Neural cell (in vitro differentiated cells): ENCODE data around the gene AOC2. TPM values are rescaled to one million over a fixed set of nuclear protein-coding genes. Genes with fewer than 3 reads are reported as not detected.

Experiments
- H2AFZ ChIP-seq: fragments of 200-600, 300-800 bp; sonication (generic), shearing (Covaris generic); 2 replicates; pipeline ENCODE4 v1.6.0; 2014; ENCODE audit warnings: low read depth, mild to moderate bottlenecking, antibody characterized with exemption, low read length, moderate library complexity
- H3F3A ChIP-seq: fragments of 200-600 bp; shearing (Covaris generic); 2 replicates; pipeline ENCODE4 v1.6.1; 2016; ENCODE audit warnings: mild to moderate bottlenecking, moderate library complexity, mixed read lengths, antibody characterized with exemption, low read length; ENCODE audit not compliant: insufficient read depth, poor library complexity, severe bottlenecking
- H3K27ac ChIP-seq: fragments of 200-600, 300-800 bp; sonication (generic), shearing (Covaris generic); 2 replicates; pipeline ENCODE4 v1.5.1; 2014; ENCODE audit warnings: mild to moderate bottlenecking, low read length, moderate library complexity
- H3K27me3 ChIP-seq: fragments of 300-800, 200-600 bp; sonication (generic), shearing (Covaris generic); 2 replicates; pipeline ENCODE4 v1.6.0; 2014; ENCODE audit warnings: mild to moderate bottlenecking, low read depth, low read length, moderate library complexity; ENCODE audit not compliant: insufficient read depth
- H3K36me3 ChIP-seq: fragments of 300-800, 200-600 bp; sonication (generic), shearing (Covaris generic); 2 replicates; pipeline ENCODE4 v1.5.1; 2014; ENCODE audit warnings: mild to moderate bottlenecking, antibody characterized with exemption, low read length, moderate library complexity; ENCODE audit not compliant: insufficient read depth
- H3K4me2 ChIP-seq: fragments of 300-800, 200-600 bp; sonication (generic), shearing (Covaris generic); 2 replicates; pipeline ENCODE4 v1.6.0; 2014; ENCODE audit warnings: mild to moderate bottlenecking, low read length
- H3K4me3 ChIP-seq: fragments of 300-800, 200-600 bp; sonication (generic), shearing (Covaris generic); 2 replicates; pipeline ENCODE4 v1.5.1; 2014; ENCODE audit warnings: mild to moderate bottlenecking, low read length, moderate library complexity
- H3K79me2 ChIP-seq: fragments of 200-600 bp; shearing (Covaris generic); replicated peaks from 2 replicates; pipeline ENCODE4 v1.6.0; 2014; ENCODE audit warnings: mild to moderate bottlenecking, low read length, moderate library complexity; ENCODE audit not compliant: insufficient read depth
- H3K9ac ChIP-seq: fragments of 300-800, 200-600 bp; sonication (generic), shearing (Covaris generic); 2 replicates; pipeline ENCODE4 v1.6.1; 2016; ENCODE audit warnings: mild to moderate bottlenecking, low read length, mixed read lengths
- H3K9me2 ChIP-seq: fragments of 200-600 bp; shearing (Covaris generic); 2 replicates; pipeline ENCODE4 v1.6.1; 2016; ENCODE audit warnings: mild to moderate bottlenecking, low read length, mixed read lengths; ENCODE audit not compliant: insufficient read depth
- H3K9me3 ChIP-seq: fragments of 200-600, 300-800 bp; sonication (generic), shearing (Covaris generic); 2 replicates; pipeline ENCODE4 v1.6.1; 2016; ENCODE audit warnings: mild to moderate bottlenecking, mixed run types, low read length, moderate library complexity, mixed read lengths
- H4K20me1 ChIP-seq: fragments of 200-600 bp; shearing (Covaris generic); 2 replicates; pipeline ENCODE4 v1.6.1; 2016; ENCODE audit warnings: mild to moderate bottlenecking, mixed run types; ENCODE audit not compliant: insufficient read depth
- CTCF ChIP-seq: fragments of 450-650 bp; IDR thresholded peaks from 2 replicates; pipeline ENCODE4 v1.5.1; 2014; ENCODE audit warnings: antibody characterized with exemption, mild to moderate bottlenecking, moderate library complexity; ENCODE audit not compliant: poor library complexity, severe bottlenecking
- EP300 ChIP-seq: fragments of 450-650 bp; conservative IDR thresholded peaks from 2 replicates; pipeline ENCODE4 v1.6.1; 2014; ENCODE audit warnings: antibody characterized with exemption, mild to moderate bottlenecking, moderate library complexity; ENCODE audit not compliant: poor library complexity, severe bottlenecking
- EZH2 ChIP-seq: fragments of 200-600, 300-800 bp; shearing (Covaris generic), sonication (generic); IDR thresholded peaks from 2 replicates; pipeline ENCODE4 v1.6.1; 2014; ENCODE audit warnings: antibody characterized with exemption, low read length, borderline replicate concordance, mild to moderate bottlenecking; ENCODE audit not compliant: insufficient read depth, poor library complexity, severe bottlenecking
- MXI1 ChIP-seq: fragments of 450-650 bp; conservative IDR thresholded peaks from 2 replicates; pipeline ENCODE4 v1.6.1; 2014; ENCODE audit warnings: antibody characterized with exemption, mild to moderate bottlenecking; ENCODE audit not compliant: poor library complexity, severe bottlenecking
- POLR2AphosphoS5 ChIP-seq: IDR thresholded peaks from 2 replicates; pipeline ENCODE4 v1.6.1; 2012
- RAD21 ChIP-seq: fragments of 450-650 bp; conservative IDR thresholded peaks from 2 replicates; pipeline ENCODE4 v1.6.1; 2014; ENCODE audit warnings: antibody characterized with exemption, mild to moderate bottlenecking, moderate library complexity
- REST ChIP-seq: IDR thresholded peaks from 2 replicates; pipeline ENCODE4 v1.6.1; 2012; ENCODE audit warnings: borderline replicate concordance
- SMC3 ChIP-seq: fragments of 450-650 bp; conservative IDR thresholded peaks from 2 replicates; pipeline ENCODE4 v1.6.1; 2014; ENCODE audit warnings: antibody characterized with exemption, mild to moderate bottlenecking, moderate library complexity; ENCODE audit not compliant: poor library complexity
- TAF1 ChIP-seq: IDR thresholded peaks from 2 replicates; pipeline ENCODE4 v1.6.1; 2012; ENCODE audit warnings: low read depth
- polyA plus RNA-seq: library from polyadenylated mRNA; depleted of rRNA; stranded (reverse); fragments of >200 nt; gene quantifications from 2 replicates; pipeline ENCODE4 v1.2.3, GENCODE V29; 2014

AOC2 gene
- polyA plus RNA-seq, 1 donor from 2014 or later, result 2.8 TPM

- no peak for TF ChIP-seq MXI1
- no peak for TF ChIP-seq EP300
- TF ChIP-seq POLR2AphosphoS5, result no peak
- no peak for TF ChIP-seq EZH2
- TF ChIP-seq REST, result no peak
- no peak for TF ChIP-seq RAD21
- TF ChIP-seq CTCF, result no peak
- TF ChIP-seq SMC3, result no peak
- no peak for TF ChIP-seq TAF1
- Histone ChIP-seq H3K4me3 (no peak overlapping the region), H3F3A (no peaks in the 10 kb centered on the region), H3K9ac (no peak overlapping the region), H3K4me2 (no peak overlapping the region), H3K9me2 (no peaks in the 10 kb centered on the region), H3K9me3 (no peaks in the 10 kb centered on the region), H2AFZ (no peak overlapping the region), H4K20me1 (no peaks in the 10 kb centered on the region), H3K27ac (no peak overlapping the region), H3K27me3 (no peaks in the 10 kb centered on the region), H3K79me2 (no peaks in the 10 kb centered on the region), H3K36me3 (no peaks in the 10 kb centered on the region)
Measured at GRCh38 chr17:42852351-42852750, 8.0 kb downstream of the AOC2 start.

- Histone ChIP-seq H3K36me3 (no peaks in the 10 kb centered on the region), H3K27ac (no peak overlapping the region)
Measured at GRCh38 chr17:42853004-42853403, 8.6 kb downstream of the AOC2 start.

GRCh38 chr17:42853597-42853967 lies 9.2 kb downstream of the AOC2 start:
- no peaks in the 10 kb centered on the region for H3K9me2 ChIP-seq
- no peak for TF ChIP-seq MXI1
- TF ChIP-seq RAD21, result no peak
- no peak for TF ChIP-seq POLR2AphosphoS5
- TF ChIP-seq EP300, result no peak
- no peak for TF ChIP-seq EZH2
- TF ChIP-seq TAF1, result no peak
- TF ChIP-seq REST, result no peak
- TF ChIP-seq CTCF, result no peak
- no peak for TF ChIP-seq SMC3
- H3K4me2 ChIP-seq, result no peak overlapping the region
- H3K4me3 ChIP-seq, result no peak overlapping the region
- no peak overlapping the region for H2AFZ ChIP-seq
- no peaks in the 10 kb centered on the region for H3K9me3 ChIP-seq
- H3K27ac ChIP-seq, result no peak overlapping the region
- H4K20me1 ChIP-seq, result no peaks in the 10 kb centered on the region
- H3K9ac ChIP-seq, result no peak overlapping the region
- H3K36me3 ChIP-seq, result no peaks in the 10 kb centered on the region
- H3K79me2 ChIP-seq, result no peaks in the 10 kb centered on the region
- no peaks in the 10 kb centered on the region for H3K27me3 ChIP-seq
- no peaks in the 10 kb centered on the region for H3F3A ChIP-seq

More at GRCh38 chr17:42853004-42853403, 8.6 kb downstream of the AOC2 start:
- no peak overlapping the region for H2AFZ ChIP-seq
- H3K4me3 ChIP-seq, result no peak overlapping the region
- TF ChIP-seq POLR2AphosphoS5, result no peak
- no peak for TF ChIP-seq RAD21
- TF ChIP-seq MXI1, result no peak
- H4K20me1 ChIP-seq, result no peaks in the 10 kb centered on the region
- no peaks in the 10 kb centered on the region for H3K9me2 ChIP-seq
- H3K9ac ChIP-seq, result no peak overlapping the region
- no peaks in the 10 kb centered on the region for H3K27me3 ChIP-seq
- no peaks in the 10 kb centered on the region for H3K9me3 ChIP-seq
- H3F3A ChIP-seq, result no peaks in the 10 kb centered on the region
- H3K79me2 ChIP-seq, result no peaks in the 10 kb centered on the region
- H3K4me2 ChIP-seq, result no peak overlapping the region
